H9 (cell line): ENCODE measurements around the gene SMCO4. TPM values are rescaled to one million over a fixed set of nuclear protein-coding genes. Genes with fewer than 3 reads are reported as not detected.

Source experiments
- DNase-seq: peaks from one replicate; pipeline ENCODE4 v3.0.0-alpha.2; 2017
- H2AFZ ChIP-seq: one replicate; pipeline ENCODE4 v1.6.1; 2013; ENCODE audit warnings: mild to moderate bottlenecking, low read length, control low read depth, moderate library complexity
- H2AK5ac ChIP-seq: 2 replicates; pipeline ENCODE4 v1.6.1; 2013; ENCODE audit warnings: low read length, control low read depth, mixed read lengths; ENCODE audit not compliant: insufficient read length
- H2BK120ac ChIP-seq: one replicate; pipeline ENCODE4 v1.6.1; 2013; ENCODE audit warnings: low read depth, mild to moderate bottlenecking, low read length, control low read depth, inconsistent platforms; ENCODE audit not compliant: poor library complexity, severe bottlenecking
- H2BK12ac ChIP-seq: 2 replicates; pipeline ENCODE4 v1.6.1; 2013; ENCODE audit warnings: low read length, control low read depth, mixed read lengths, low read depth; ENCODE audit not compliant: insufficient read length
- H2BK15ac ChIP-seq: 2 replicates; pipeline ENCODE4 v1.6.1; 2013; ENCODE audit warnings: low read depth, low read length, control low read depth
- H2BK20ac ChIP-seq: one replicate; pipeline ENCODE4 v1.6.1; 2013; ENCODE audit warnings: low read depth, mild to moderate bottlenecking, low read length, control low read depth, inconsistent platforms; ENCODE audit not compliant: poor library complexity, severe bottlenecking
- H2BK5ac ChIP-seq: 2 replicates; pipeline ENCODE4 v1.6.1; 2013; ENCODE audit warnings: low read length, control low read depth, mixed read lengths; ENCODE audit not compliant: insufficient read length
- H3K14ac ChIP-seq: 2 replicates; pipeline ENCODE4 v1.6.1; 2013; ENCODE audit warnings: low read length, control low read depth; ENCODE audit not compliant: insufficient read depth
- H3K18ac ChIP-seq: 2 replicates; pipeline ENCODE4 v1.6.1; 2013; ENCODE audit warnings: low read depth, mild to moderate bottlenecking, mixed read lengths, low read length, control low read depth; ENCODE audit not compliant: insufficient read length
- H3K23ac ChIP-seq: 2 replicates; pipeline ENCODE4 v1.6.1; 2013; ENCODE audit warnings: low read length, control low read depth, mixed read lengths, low read depth; ENCODE audit not compliant: insufficient read length
- H3K23me2 ChIP-seq: 2 replicates; pipeline ENCODE4 v1.6.1; 2013; ENCODE audit warnings: low read depth, mild to moderate bottlenecking, mixed read lengths, low read length, control low read depth; ENCODE audit not compliant: insufficient read length, poor library complexity, severe bottlenecking
- H3K27ac ChIP-seq: 2 replicates; pipeline ENCODE4 v1.5.1; 2013; ENCODE audit warnings: low read length, control low read depth, mixed read lengths, low read depth; ENCODE audit not compliant: insufficient read length
- H3K27me3 ChIP-seq: 2 replicates; pipeline ENCODE4 v1.6.1; 2013; ENCODE audit warnings: low read length, control low read depth, inconsistent platforms; ENCODE audit not compliant: insufficient read depth
- H3K4ac ChIP-seq: 2 replicates; pipeline ENCODE4 v1.6.1; 2013; ENCODE audit warnings: low read depth, mild to moderate bottlenecking, control low read depth, inconsistent platforms, low read length, moderate library complexity
- H3K4me1 ChIP-seq: 2 replicates; pipeline ENCODE4 v1.6.1; 2013; ENCODE audit warnings: low read length, control low read depth, inconsistent platforms; ENCODE audit not compliant: insufficient read depth
- H3K4me2 ChIP-seq: 2 replicates; pipeline ENCODE4 v1.6.1; 2013; ENCODE audit warnings: low read length, control low read depth, mixed read lengths; ENCODE audit not compliant: insufficient read length, insufficient read depth
- H3K56ac ChIP-seq: 2 replicates; pipeline ENCODE4 v1.6.1; 2013; ENCODE audit warnings: low read depth, mild to moderate bottlenecking, mixed read lengths, low read length, control low read depth; ENCODE audit not compliant: insufficient read length
- H3K79me1 ChIP-seq: 2 replicates; pipeline ENCODE4 v1.6.1; 2013; ENCODE audit warnings: low read depth, mild to moderate bottlenecking, moderate library complexity, low read length, control low read depth, inconsistent platforms; ENCODE audit not compliant: insufficient read depth, poor library complexity, severe bottlenecking
- H3K79me2 ChIP-seq: 2 replicates; pipeline ENCODE4 v1.6.1; 2013; ENCODE audit warnings: low read length, control low read depth, inconsistent platforms; ENCODE audit not compliant: insufficient read depth
- H3K9ac ChIP-seq: 2 replicates; pipeline ENCODE4 v1.6.1; 2013; ENCODE audit warnings: low read length, control low read depth, mixed read lengths; ENCODE audit not compliant: insufficient read length; ENCODE audit errors: extremely low read depth
- H3K9me3 ChIP-seq: one replicate; pipeline ENCODE4 v1.6.1; 2013; ENCODE audit warnings: low read depth, low read length, inconsistent platforms; ENCODE audit not compliant: control insufficient read depth
- H3T11ph ChIP-seq: one replicate; pipeline ENCODE4 v1.6.1; 2013; ENCODE audit warnings: mild to moderate bottlenecking, low read length, control low read depth, inconsistent platforms
- H4K20me1 ChIP-seq: one replicate; pipeline ENCODE4 v1.6.1; 2013; ENCODE audit not compliant: control insufficient read depth, insufficient read length, insufficient read depth
- H4K5ac ChIP-seq: 2 replicates; pipeline ENCODE4 v1.6.1; 2013; ENCODE audit warnings: low read depth, mild to moderate bottlenecking, mixed read lengths, low read length, control low read depth; ENCODE audit not compliant: insufficient read length
- H4K8ac ChIP-seq: replicated peaks from 2 replicates; pipeline ENCODE4 v1.6.1; 2013; ENCODE audit warnings: low read length, control low read depth, mixed read lengths, low read depth; ENCODE audit not compliant: insufficient read length
- H4K91ac ChIP-seq: 2 replicates; pipeline ENCODE4 v1.6.1; 2013; ENCODE audit warnings: low read depth, mild to moderate bottlenecking, moderate library complexity, mixed read lengths, low read length, control low read depth; ENCODE audit not compliant: insufficient read length
- H3K27ac Mint-ChIP-seq, 3 experiments: 2 replicates in 2 of 3; 3 replicates in 1 of 3; pipeline ENCODE4 v1.8.0; 2020 to 2021; ENCODE audit warnings: mixed read lengths in 3 of 3, mild to moderate bottlenecking in 1 of 3, moderate library complexity in 1 of 3
- H3K27me3 Mint-ChIP-seq: 2 replicates; pipeline ENCODE4 v1.8.0; 2021; ENCODE audit warnings: low read depth, mild to moderate bottlenecking, moderate library complexity, mixed read lengths
- H3K36me3 Mint-ChIP-seq, 3 experiments: 2 replicates in 2 of 3; 3 replicates in 1 of 3; pipeline ENCODE4 v1.8.0; 2020 to 2021; ENCODE audit warnings: low read depth in 3 of 3, mixed read lengths in 3 of 3; ENCODE audit not compliant: insufficient read depth in 1 of 3
- H3K4me1 Mint-ChIP-seq, 2 experiments: 2 replicates each; pipeline ENCODE4 v1.8.0; 2020; ENCODE audit warnings: mixed read lengths in 2 of 2
- H3K4me3 Mint-ChIP-seq, 2 experiments: 2 replicates in 1 of 2; 3 replicates in 1 of 2; pipeline ENCODE4 v1.8.0; 2020 to 2021; ENCODE audit warnings: mild to moderate bottlenecking in 2 of 2, mixed read lengths in 2 of 2, moderate library complexity in 1 of 2
- H3K9me3 Mint-ChIP-seq, 2 experiments: 2 replicates in 1 of 2; 3 replicates in 1 of 2; pipeline ENCODE4 v1.8.0; 2020; ENCODE audit warnings: mild to moderate bottlenecking in 2 of 2, mixed read lengths in 2 of 2, moderate library complexity in 1 of 2
- CTCF ChIP-seq: fragments of 200-600 bp; sonication (generic); conservative IDR thresholded peaks from 3 replicates; pipeline ENCODE4 v1.8.0; 2021; ENCODE audit warnings: antibody characterized with exemption, mild to moderate bottlenecking
- WGBS: extraction: QIAGEN DNeasy Blood & Tissue Kit; methylation state at CpG from one replicate; pipeline ENCODE4 v1.1.7; 2013; ENCODE audit warnings: missing lambda C conversion rate, low lambda C conversion rate, mixed read lengths; ENCODE audit not compliant: insufficient read length; ENCODE audit errors: extremely low coverage; 5-methylcytosine and 5-hydroxymethylcytosine counted together
- total RNA-seq: library from RNA; stranded (reverse); gene quantifications from 2 replicates; pipeline ENCODE4 v1.2.1, GENCODE V29; 2021

SMCO4 gene
- total RNA-seq, 1 experiment from 2014 or later: 35.6 TPM

- WGBS: no CpG with 5 or more reads among the region's 3 CpGs
- Histone ChIP-seq H3K79me1 (peaks cover 9% of the 10 kb centered on the region), H3K23ac (no peak overlapping the region), H3K4me2 (no peak overlapping the region), H2BK120ac (no peak overlapping the region), H3K4me1 (peaks cover 17% of the 10 kb centered on the region), H2BK15ac (no peak overlapping the region), H3T11ph (no peak overlapping the region), H2BK12ac (no peak overlapping the region), H2AK5ac (no peak overlapping the region), H3K18ac (no peak overlapping the region), H3K79me2 (peaks cover 3% of the 10 kb centered on the region; the same call in 1 of the 2 replicates), H3K4ac (no peak overlapping the region), H2BK20ac (no peak overlapping the region), H4K5ac (no peak overlapping the region), H3K9ac (no peak overlapping the region), H4K20me1 (peaks cover 3% of the 10 kb centered on the region), H4K91ac (no peak overlapping the region), H4K8ac (no peak overlapping the region), H3K56ac (no peak overlapping the region), H3K27me3 (no peaks in the 10 kb centered on the region), H2BK5ac (no peak overlapping the region), H2AFZ (no peak overlapping the region), H3K27ac (no peak overlapping the region), H3K9me3 (no peaks in the 10 kb centered on the region), H3K23me2 (no peaks in the 10 kb centered on the region), H3K14ac (no peak overlapping the region)
- no peak for DNase-seq
- H3K9me3 Mint-ChIP-seq: no peaks in the 10 kb centered on the region; a peak in 2 of 5 replicates
- H3K4me3 Mint-ChIP-seq: no peak overlapping the region
- peaks cover 3 to 10% (median 5%) of the 10 kb centered on the region in 3 experiments; a peak in 6 of 7 replicates for H3K36me3 Mint-ChIP-seq
- H3K4me1 Mint-ChIP-seq: peaks cover 59 to 66% of the 10 kb centered on the region in 2 experiments
- no peak for TF ChIP-seq CTCF
- H3K27me3 Mint-ChIP-seq: no peaks in the 10 kb centered on the region
- H3K27ac Mint-ChIP-seq: peak overlapping the region in 1 of 3 experiments; percentile 36; a peak in 1 of 7 replicates
These were observed 16.9 kb downstream of the SMCO4 start for GRCh38 chr11:93526346-93526633.
